Activated CD8-positive, alpha-beta memory T cell treated with anti-CD3 and anti-CD28 coated beads, Interleukin-2, amount 50 U/mL, for 24 hours (primary cell): Measurements from ENCODE around the gene PLXNA2.

Experiments
- DNase-seq: peaks from one replicate; pipeline ENCODE4 v3.0.0-alpha.2; 2020; ENCODE audit errors: extremely low read depth

PLXNA2 gene

DNA sequence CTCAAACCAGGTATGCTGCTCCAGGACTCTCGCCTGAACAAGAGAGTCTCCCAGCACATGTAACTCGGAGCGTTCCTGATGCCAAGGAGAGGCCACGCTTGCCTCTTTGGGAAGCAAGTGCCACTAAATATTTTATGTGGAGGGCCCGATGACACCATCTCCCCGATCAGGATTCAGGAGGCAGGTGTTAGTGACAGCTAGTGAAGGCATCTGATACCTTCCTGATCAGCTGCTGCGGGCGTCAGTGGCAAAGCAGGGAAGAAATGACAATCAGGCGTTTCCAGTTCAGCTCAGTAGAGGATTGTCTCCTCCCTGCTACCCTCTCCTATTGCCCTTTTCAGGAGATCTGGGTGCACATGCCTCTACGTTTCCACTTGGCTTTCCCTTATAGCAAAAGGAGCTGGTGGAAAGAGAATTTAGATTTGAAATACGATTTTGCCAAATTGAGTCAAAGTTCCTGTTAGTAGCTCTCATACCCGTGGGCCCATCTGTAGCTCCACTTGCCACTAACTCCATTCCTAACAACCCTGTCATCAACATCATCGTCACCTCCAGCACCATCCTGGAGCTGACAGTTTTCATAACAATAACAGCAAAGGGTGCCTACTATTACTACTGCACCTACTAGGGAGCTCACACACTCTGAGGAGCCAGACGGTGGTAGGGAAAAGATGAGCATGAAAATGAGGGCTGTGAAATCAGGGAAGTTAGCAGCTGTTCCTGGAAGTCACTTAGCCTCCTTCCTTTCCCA is 21.6 kb downstream of the PLXNA2 start:
- DNase-seq: no peak

DNA sequence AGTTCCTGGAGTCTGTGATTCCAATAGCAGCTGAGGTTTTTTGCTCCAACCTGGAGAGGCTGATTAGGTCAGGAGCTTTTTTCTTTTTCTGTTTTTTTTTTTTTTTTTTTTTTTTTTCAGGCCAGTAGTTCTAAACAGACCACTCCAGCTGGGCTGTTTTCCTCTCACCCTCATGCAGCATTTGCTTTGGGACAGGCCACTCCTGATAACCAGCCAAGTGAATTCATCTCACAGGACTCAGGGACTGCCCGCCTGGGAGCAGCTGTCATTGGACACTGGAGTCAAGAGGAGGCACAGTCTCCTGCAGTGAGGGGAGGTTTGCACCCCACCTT is 22.9 kb downstream of the PLXNA2 start:
- no peak for DNase-seq

DNA sequence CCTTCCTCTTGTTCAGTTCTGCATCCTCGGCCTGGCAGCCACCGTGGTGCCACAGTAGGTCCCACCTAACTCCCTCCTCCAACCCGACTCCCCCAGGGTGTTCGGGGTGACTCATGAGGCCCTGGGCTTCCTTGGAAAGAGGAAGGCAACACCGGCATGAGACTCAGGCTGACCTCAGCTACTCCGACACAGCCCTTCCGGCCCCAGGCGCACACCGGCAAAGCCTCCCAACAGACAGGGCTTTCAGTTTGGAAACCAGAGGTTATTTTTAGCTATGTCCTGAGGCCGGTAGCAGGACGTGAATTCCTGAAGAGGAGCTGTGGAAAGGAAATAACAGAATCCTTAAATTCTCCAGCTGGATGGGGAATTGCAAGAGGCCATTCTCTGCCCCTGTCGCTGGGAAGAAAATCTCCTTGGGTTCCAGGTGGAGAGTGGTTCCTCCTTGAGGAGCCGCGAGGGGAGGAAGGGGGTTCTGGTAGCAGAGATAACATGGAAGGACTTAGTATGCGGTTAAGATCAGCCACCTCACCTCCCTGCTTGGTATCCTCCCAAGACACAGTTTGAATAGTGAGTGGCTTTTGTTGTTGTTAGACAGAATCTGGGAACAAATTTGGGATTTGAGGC is 24.4 kb downstream of the PLXNA2 start:
- no peak for DNase-seq

DNA sequence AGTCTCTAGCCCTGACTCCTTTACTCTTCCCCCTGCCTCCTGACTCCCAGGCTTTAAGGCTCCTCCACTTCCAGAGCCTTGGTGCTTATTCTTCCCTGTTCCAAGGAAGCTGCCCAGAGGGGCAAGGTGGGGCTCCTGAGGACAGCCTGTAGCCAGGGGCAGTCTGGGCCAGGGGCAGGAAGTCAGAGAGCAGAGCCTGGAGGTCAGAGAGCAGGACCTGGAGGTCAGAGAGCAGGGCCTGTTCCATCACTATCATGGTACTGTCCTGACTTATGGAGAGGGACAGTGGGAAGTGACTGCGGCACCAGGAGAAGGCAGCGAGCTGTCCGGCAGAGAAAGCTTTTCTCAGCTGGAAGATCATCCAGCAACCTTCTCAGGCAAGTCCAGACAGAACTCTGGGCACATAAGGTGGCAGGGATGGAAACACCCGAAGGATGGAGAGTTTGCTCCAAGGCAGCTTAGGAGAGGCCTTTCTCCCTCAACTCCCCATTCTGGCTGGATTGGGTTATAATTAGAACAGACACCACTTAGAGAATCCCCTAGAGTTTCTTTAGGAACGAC is 25.0 kb downstream of the PLXNA2 start:
- no peak for DNase-seq

DNA sequence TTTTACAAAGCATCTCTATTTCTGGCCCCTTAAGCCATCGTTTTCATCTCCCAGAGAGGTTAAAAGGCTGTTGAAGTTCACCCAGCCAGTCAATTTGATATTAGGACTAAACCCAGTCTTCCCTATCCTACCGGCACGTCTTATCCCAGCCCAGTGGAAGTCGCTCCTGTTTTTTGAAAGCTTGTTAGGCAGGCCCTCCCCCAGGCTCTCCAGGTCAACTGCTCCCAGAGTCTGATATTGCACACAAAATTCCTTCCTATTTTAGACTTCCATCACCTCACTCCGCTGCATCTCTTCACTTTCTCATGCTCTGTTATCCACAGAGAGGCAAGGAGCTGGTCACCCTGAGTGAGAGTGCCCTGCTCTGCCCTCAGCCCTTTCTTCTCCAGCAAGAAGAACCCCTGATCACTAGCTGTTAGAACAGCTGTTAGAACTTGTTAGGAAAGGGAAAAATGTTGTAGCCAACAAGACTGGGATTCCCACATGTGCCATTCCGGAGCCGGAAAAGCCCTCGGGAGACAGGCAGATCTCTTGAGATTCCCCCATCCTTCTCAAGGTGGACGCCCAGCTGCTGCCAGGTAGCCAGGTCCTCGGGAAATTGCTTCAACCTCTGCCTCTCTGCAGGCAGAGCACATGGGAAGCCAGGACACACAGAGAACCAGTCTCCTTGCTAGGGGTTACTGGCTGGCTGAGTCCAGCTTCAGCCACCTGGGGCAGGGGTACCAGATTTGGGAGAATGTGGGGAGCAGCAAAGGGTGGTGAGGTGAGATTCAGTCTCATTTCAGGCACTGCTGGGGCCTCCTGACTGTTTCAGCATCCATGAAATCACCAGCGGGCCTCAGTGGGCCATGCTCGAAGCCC is 25.7 kb downstream of the PLXNA2 start:
- DNase-seq: no peak

DNA sequence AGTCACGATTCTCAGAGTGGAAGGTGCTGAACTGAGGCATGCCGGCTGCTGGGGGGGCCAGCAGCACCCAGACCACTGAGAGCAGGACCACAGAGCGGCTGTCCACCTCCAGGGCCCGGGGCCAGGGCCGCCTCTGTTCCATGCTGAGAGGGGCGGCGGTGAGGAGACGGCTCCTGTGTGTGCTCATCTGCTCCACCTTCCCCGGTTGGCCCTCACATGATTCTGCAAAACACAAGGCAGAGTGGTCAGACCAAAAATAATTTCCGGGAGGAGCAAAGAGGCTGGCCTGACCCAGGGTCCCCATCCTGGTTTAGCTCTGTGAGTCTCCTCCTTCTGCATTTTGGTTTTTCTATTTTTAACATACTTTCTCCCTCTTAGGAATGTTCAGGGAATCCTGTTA is 26.4 kb downstream of the PLXNA2 start:
- DNase-seq: no peak

DNA sequence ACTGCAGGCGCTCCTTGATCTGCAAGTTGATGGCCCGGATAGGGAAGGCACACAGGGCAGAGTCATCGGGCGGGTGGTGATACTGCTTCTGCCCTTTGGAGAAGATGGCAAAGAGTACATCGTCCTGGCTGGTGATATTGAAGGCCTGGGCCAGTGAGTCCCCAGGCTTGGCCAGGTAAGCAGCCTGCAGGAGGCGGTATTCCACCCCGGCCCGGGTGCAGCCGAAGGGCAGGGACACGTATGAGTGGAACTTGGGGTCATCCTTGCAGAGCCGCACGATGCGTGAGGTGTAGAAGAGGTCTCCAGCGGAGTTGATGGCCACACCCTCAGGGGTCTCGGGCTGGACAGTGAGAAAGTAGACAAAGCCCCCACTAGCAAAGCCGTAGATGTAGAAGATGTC is 27.4 kb downstream of the PLXNA2 start:
- DNase-seq: no peak

DNA sequence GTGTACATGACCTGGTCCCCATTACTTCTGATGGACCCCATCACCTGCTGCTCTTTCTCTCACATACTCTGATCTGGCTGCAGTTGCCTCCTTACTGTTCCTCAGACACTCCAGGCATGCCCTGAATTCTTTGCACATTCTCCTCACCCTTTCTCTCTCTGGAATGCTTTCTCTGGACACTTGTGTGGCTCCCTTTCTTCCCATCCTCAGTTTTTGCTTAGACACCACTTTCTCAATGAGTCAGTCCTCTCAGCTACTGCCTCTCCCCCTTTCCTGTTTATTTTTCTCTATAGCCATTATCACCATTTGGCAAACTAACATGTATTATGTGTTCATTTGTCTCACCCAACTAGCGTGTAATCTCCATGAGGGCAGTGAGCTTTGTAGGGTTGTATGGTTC is 28.1 kb downstream of the PLXNA2 start:
- DNase-seq: no peak

DNA sequence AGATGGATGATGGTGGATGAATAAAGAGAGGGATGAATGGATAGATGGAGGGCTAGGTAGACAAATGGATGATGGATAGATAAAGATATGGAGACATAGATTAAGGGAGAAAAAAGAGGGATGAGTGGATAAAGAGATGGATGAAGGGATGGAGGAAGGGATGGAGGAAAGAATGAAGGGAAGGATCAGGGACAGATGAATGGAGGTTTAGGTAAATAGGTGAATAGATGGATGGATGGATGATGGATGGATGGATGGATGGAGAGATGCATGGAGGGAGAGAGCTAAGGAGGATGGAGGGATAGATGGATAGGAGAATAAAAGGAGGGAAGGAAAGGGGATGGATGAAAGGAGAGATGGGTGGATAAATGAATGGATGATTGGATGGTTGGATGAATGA is 28.8 kb downstream of the PLXNA2 start:
- DNase-seq: no peak

DNA sequence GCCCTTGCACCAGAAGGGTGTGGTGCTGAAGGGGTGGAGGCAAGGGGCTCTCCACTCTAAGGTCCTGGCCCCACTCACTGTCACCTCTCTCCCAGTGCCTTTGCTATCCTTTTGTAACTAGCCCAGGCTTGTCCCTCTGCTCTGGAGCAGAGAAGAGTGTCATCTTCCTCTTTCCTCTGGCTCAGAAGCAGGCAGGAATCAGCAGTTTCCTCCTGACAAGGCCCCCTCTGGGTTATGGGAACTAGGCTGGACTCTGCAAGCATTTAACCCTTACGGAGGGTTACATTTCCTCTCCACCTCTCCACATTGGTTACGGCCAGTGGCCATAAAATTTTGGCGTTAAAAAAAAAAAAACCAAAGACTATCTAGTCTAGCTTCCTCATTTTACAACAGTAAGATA is 30.4 kb downstream of the PLXNA2 start:
- no peak for DNase-seq

DNA sequence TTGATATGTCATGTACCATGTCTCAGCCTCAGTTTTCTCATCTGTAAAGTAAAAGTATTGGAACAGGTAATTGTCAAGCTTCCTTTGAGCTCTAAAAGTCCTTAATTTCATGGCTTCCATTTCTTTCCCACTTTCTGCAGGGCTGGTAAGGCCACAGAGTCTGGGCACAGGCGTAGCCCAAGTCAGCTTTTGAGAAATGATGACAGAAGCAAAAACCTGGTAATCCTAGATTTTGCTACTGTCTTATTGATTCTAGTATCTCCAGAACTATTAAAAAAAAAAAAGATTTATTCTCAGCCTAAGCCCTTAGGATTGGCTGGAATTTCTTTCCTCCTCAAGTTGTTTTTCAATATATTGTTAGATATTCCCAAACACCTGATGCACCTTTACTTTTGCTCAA is 31.3 kb downstream of the PLXNA2 start:
- no peak for DNase-seq

DNA sequence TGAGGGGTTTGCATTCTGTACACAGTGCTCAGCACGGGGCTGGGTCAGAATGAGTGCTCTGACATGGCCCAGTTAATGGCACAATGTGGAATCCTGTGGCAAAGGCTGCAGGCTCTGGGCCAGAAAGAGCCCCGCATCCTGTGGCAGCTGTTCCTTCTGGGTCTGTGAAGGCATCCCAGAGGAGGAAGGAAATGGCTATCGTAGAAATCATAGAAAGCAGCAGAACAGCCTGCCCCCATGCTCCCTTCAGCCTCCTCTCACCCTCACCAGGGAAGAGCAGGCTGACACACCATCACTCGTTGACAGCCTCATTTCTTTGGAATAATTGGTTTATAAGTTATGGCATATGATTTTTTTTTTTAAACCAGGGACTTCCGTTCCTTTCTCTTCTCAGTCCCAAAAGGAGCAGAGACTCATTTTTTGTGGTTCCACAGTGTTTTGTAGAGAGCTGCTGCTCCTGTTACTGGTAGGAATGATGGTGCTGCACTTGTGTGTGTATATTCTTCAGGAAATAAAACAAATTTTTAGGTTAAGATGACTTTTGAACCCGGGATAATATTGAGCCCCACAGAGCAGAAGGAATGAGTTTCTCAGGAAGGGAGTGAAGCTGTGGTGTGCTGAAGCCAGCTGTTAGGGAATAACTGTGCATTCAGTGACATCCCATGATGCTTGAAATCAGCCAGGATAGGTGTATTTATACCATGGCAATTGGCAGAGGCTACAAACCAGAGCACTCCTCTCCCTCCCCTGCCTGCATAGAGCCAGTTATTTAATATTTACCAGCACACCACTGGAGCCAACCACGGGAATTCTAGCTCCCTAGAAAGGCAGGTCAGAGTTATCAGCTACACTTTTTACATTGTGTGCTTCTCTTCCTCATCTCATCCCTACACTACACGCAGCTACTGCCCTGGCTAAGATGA is 32.0 kb downstream of the PLXNA2 start:
- no peak for DNase-seq

DNA sequence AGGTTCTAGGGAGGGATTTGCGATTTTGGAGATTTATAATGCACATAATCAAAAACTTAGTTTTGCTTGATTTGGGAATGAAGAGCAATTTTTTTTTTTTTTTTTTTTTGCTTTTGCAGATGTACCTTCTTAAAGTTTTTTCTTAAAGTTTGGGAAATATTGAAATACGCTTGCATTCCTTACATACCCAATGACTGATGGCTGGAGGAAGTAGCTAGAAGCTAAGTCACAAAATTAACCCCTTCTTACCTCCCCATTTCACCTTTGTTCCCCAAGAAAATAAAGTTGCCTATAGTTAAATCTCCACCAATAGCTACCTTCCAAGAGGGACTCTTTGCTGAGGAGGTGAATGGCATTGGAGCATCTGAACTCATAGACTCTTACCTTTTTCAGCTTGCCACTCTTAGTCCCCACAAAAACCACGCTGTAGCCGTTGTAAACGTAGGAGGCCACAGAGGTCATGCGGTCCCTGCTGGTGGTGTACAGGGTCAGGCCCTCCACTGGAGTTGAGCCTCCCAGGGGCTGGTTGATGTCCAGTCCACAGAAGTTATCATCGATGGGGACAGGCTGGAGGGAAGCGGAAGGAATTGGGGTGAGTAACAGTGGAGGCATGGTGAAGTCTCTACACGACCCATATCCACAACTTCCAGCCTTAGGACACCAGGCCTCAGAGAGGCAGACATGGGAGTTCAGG is 34.1 kb downstream of the PLXNA2 start:
- no peak for DNase-seq

DNA sequence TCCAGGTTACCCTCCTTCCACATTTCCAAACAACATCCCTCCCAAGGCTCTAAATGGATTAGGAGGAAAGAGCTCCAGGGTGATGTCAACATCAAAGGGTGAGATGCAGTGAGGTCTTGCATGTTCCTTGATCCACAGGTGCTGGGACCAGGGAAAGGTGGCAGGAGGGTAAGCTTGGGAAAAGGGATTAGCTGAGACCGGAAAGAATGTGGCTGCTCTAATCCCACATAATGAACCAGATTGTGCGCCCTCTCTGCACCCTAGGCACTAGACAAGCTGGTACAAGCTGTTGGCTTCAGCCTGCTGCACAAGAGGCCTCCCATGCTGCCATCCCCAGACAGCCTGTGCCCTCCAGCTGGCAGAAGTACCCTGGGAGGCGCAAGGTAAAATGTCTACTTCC is 34.9 kb downstream of the PLXNA2 start:
- DNase-seq: no peak

DNA sequence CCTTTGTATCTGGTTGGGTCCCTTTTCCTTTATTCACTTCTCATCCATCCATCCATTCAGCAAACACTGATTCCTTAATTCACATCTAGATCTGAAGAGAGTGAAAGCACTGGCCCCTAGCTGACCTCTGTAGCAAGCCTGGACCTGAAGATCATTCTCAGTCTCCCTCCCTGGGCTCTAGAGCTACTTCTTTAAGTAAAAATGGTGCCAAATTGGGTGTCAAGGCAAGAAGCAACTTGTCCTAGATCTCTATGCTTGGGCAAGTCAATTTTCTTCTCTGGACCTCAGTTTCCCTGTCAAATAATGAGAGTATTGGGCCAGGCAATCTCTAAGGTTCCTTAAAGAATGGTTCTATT is 36.1 kb downstream of the PLXNA2 start:
- DNase-seq: no peak

DNA sequence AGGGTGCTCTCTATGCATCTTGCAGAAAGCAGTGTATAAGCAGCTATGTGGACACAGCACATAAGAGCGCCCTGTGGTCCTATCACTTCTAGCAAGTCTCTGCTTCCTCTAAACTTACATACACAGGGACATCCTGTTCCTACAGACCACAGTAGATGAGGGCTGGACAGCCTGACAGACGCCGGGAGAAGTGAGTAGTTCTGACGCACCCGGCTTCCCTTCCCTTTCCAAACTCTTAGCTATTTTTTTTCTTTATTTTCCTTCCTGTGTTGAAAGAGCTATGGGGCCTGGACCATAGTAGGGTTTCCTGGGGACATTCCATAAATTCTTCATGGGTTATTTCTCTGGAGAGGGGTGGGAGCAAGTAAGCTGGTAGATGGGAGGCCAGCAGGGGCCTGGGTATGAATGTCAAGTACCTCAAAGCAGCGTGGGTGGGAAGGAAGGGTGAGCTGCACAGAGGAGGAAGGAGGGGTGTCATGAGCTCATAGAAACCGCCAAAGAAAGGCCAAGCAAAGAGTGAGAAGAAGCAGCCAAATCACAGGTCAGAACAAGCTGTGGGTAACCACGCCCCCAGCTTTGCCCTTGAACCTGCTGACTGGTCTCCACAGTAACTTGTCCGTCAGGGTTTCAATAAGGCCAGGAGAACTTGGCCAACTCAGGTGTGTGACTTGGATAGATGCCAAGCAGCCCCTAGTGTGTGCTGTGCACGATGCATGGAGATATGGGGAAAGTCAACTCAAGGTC is 36.6 kb downstream of the PLXNA2 start:
- no peak for DNase-seq

DNA sequence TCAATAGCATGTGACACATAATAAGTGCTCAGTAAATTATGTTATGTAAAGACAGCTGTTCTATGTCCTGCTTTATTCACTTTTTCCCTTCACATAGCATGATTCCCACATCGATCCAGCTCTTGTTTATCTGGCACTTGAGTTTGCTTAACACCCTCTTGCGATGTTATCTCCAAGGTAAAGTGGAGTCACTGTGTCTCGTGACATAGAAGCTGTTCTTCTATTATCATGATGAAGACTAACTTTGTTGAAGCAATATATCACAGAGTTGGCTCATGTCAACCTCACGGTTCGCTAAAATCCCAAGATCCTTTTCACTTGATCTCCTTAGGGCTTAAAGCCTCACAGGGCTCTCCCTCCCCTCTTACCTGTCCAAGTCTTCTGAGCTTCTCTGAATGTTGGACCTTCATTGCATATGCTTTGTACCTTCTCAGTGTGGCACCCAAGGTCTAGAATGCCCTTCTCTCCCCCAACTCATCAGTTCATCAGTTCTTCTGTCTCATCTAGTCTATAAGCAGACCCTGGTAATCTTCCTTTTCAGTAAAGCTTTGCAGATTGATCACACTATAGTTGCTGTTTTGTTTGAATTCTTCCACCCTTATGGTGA is 38.0 kb downstream of the PLXNA2 start:
- no peak for DNase-seq

DNA sequence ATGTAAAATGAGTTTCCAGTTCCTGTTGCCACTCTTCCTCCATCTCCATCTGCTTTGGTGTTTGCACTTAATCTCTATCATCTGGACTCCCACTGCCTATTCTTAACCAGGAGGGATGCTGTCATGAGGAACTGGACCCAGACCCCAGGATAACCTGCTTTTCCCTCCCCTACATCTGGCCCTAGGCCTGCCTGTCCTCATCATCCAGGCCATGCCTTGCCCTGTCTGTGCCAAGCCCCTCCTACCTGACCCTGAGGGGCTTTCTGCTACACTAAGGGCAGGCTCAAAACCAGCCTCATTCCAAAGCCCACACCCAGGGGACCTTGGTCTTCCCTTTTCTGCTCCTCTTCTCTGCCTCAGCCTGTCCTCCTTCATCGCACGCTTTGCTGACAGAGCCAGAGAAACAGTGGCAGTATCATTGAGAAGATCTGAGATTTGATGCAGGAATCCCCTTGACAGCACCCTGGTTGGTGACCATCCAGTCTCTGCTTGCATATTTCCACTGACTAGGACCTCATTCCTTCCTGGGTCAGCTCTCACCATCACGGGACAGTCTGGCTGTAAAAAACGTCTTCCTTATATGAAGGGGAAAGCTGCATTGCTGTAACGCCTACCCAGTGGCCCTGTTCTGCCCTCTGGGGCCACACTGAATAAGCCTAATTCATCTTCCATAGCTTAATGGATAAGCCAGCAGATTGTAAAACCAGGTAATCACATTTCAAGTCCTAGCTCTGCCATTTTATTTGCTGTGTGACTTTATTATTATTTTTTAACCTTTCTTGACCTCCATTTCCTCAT is 38.8 kb downstream of the PLXNA2 start:
- no peak for DNase-seq

DNA sequence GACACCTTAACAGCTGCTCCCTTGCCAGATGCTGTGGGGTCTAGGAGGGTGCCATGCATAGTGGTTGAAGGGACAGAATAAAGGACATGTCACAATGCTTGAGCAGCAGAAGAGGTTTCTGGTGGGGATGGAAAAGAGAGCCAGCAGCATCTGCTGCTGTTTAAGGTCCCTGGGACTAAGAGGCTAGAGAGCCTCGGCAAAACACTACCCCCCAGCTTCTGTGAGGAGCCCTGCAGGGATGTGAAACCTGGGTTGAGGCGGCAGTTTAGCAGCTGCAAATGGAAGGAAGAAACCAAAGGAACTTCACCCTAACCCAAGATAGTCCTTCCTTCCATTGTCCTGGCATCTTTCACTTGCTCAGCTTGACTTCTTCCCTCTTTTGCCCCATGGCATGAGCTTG is 39.4 kb downstream of the PLXNA2 start:
- no peak for DNase-seq
